ENCODE results near the gene CCDC81.

CCDC81 gene

GRCh38 chr11:86469491-86470388 is 95.1 kb downstream of the CCDC81 start:
- no peak for DNase-seq

Measured in NCI-H526 (cell line).